Measurements from ENCODE around the gene RRP12.
"Not testable (repeated sequence)": the region's sequence is repeated elsewhere in the genome, so short reads cannot be mapped to it uniquely, and the experiment has no call there.

Gene RRP12, protein sequence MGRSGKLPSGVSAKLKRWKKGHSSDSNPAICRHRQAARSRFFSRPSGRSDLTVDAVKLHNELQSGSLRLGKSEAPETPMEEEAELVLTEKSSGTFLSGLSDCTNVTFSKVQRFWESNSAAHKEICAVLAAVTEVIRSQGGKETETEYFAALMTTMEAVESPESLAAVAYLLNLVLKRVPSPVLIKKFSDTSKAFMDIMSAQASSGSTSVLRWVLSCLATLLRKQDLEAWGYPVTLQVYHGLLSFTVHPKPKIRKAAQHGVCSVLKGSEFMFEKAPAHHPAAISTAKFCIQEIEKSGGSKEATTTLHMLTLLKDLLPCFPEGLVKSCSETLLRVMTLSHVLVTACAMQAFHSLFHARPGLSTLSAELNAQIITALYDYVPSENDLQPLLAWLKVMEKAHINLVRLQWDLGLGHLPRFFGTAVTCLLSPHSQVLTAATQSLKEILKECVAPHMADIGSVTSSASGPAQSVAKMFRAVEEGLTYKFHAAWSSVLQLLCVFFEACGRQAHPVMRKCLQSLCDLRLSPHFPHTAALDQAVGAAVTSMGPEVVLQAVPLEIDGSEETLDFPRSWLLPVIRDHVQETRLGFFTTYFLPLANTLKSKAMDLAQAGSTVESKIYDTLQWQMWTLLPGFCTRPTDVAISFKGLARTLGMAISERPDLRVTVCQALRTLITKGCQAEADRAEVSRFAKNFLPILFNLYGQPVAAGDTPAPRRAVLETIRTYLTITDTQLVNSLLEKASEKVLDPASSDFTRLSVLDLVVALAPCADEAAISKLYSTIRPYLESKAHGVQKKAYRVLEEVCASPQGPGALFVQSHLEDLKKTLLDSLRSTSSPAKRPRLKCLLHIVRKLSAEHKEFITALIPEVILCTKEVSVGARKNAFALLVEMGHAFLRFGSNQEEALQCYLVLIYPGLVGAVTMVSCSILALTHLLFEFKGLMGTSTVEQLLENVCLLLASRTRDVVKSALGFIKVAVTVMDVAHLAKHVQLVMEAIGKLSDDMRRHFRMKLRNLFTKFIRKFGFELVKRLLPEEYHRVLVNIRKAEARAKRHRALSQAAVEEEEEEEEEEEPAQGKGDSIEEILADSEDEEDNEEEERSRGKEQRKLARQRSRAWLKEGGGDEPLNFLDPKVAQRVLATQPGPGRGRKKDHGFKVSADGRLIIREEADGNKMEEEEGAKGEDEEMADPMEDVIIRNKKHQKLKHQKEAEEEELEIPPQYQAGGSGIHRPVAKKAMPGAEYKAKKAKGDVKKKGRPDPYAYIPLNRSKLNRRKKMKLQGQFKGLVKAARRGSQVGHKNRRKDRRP (N-terminal part only)

DNA sequence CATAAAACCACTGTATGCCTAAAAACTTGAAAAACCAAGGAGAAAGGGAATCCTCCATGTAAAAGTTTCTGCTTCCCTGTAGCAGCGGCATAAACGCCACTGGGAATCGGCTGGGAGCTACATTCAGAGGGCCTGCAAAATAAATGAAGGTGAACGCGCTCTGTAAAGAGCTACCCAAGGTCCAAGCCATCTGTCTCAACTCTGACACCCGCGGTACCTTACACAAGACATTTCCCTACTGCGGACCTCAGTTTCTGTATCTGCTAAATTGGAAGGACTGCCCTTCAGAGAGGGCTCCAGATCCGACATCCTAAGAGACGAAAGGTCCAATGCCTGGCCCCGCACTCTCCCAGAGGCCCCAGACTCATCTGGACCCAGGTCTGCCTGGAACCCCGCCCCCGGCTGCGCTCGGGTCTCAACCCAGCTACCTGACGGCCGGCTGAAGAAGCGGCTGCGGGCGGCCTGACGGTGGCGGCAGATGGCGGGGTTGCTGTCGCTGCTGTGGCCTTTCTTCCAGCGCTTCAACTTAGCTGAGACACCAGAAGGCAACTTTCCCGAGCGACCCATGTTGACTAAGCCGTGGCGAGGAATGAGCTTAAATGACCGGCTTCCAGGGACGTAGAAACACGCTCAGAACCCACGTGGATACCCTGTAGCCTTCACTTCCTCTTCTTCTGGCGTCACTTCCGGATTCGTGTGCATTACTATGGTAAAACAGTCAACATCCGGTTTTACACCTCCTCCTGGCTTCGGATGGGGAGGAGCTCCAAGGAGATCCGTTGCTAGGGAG, at the start of gene RRP12:
Gene RRP12 (minus strand): TSS at position 676 of the 790 bp plus-strand sequence. CDS start 109 bp downstream, at position 567.
- DNase-seq (ENCODE audit: low spot score) = peak; percentile 83

DNA sequence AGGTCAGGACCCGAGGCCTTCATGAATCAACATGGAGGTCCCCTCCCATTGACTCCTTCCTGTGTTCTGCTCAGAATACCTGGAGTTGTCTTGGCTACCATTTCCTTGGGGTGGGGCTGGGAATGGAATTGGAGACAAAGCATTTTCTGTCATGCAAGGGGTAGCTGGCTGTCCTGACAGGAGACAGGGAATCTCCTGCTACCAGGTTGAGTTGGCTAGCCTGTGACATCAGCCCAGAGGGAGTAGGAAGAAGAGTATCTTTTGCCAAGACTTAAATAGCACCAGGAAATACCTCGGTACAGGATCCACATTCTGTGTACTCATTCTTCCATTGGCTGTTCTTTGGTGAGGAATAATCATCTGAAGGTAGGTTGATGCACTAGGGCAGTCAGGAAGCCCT, 49.7 kb upstream of the RRP12 start:
- DNase-seq (ENCODE audit: low spot score) = no peak

DNA sequence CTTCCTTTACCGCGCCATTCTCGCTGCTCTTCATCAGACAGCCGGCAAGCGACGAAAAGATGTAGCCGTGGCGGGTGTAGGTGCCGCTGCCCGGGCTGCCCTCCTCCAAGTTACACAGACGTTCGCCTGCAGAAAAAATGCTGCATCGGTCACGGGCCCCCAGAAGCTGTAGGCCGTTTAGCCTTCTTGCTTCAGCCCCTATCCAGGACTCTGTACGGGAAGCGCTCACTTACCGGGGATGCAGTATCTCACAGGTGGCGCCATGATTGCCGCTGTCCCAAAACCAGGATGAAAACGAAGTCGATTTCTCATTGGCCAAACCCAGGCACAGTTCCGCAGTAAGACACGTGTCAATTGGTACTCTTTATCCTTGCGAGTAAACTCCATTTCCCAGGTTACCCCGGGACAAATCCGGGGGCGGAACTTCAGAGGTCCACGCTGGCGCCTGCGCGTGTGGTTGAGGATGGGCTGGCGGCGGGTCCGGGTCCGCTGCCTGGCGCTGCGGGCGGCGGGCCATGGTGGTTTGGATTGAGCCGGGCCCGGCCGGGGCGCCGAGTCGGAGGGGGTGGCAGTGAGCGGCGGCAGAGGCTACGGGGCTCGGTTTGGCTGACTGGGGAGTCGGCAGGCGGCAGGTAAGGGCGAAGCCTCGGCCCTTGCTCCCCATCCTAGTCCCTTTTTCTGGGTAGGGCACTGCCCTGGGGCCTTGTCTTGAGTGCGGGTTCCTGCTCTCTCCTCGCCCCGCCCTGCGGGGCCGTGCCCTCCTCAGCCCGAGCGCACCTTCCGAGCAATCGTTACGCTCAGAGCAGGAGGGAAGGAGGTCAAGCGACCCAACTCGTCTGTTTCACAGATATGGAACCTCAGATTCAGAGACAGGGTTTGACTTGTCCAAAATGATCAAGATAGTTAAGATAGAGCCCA, 44.8 kb upstream of the RRP12 start, which contains the start of the genes EXOSC1 and ZDHHC16:
Gene EXOSC1 (minus strand): TSS at position 285 of the 918 bp plus-strand sequence. CDS start 21 bp downstream, at position 264.
Gene ZDHHC16 (plus strand): TSS at position 454 of the 918 bp plus-strand sequence. CDS start 5,501 bp downstream, outside the sequence.
- DNase-seq (ENCODE audit: low spot score) = peak; percentile 91

DNA sequence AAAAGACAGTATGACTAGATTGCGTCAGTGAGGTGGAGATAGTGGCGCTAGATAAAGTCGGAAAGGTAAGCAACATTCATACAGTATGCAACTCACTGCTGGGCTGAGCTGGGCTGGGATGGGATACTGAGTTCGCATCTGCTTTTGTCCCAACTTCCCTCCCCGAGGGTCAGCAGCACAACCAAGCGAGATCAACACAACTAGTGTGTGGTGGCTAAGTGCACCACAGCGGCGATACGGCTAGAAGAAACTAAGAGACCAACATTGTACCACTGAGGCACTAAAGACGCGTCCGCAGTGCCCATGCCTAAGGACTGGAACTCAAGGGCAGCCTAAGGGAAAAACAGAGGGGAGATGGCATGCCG, 44.2 kb upstream of the RRP12 start:
- DNase-seq (ENCODE audit: low spot score) = no peak

DNA sequence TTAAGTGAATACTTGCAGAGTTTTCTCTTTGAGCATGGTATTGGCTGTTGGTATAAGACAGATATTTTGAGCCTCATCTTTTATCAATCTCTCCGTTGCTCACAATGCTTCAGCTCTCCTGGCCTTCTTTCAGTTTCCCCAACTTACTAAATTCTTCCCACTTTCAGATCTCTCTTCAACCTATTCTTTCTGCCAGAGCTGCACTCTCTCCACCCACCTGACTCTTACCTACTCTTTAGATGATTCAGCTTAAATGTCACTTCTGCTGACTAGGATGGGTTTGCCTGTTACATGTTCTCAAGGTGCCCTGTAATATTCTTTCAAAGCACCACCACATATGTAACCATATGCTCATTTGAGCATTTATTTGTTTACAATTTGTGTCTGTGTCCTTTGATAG, 43.1 kb upstream of the RRP12 start:
- DNase-seq (ENCODE audit: low spot score) = no peak

DNA sequence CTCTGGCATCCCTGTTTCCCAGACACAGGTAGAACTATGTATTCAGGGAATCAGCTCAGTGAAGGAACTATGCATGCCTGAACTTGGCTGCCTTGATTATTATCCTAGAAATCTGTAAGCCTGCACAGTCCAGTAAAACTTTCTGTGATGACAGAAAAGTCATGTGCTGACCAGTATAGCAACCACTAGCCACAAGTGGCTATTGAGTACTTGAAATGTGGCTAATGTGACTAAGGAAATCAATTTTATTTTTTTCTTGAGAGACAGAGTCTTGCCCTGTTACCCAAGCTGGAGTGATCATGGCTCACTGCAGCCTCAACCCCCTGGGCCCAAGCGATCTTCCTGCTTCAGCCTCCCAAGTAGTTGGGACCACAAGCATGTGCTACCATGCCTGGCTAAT, 41.1 kb upstream of the RRP12 start:
- no peak for DNase-seq (ENCODE audit: low spot score)

DNA sequence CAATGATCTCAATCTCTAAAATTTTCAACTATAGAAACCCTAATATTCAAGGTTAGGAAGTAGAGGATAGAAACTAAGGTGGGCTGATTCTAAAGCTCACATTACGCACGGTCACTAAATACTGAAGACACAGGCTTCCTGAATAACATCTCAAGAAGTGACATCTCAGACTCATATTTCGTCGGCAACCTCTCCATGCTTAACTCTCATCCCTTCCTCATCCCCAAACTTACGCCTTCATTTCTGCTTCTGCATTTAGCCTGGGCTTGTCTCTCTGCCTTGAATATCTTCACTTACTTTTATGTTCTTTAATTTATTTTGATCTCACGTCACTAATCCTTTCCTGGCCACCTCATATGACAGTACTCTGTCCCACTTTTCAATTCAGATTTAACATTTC, 34.1 kb upstream of the RRP12 start:
- DNase-seq (ENCODE audit: low spot score) = no peak

DNA sequence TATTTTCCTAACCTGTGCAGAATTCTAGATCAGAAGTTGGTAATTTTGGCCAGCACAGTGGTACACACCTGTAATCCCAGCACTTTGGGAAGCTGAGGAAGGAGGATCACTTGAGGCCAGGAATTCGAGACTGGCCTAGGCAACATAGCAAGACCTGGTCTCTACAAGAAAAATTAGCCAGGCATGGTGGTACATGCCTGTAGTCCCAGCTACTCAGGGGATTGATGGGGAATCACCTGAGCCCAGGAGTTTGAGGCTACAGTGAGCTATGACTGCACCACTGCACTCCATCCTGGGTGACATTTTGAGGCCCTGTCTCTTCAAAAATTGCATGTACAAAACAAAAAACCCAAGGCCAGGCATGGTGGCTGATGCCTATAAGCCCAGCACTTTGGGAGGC, 33.4 kb upstream of the RRP12 start:
- no peak for DNase-seq (ENCODE audit: low spot score)

DNA sequence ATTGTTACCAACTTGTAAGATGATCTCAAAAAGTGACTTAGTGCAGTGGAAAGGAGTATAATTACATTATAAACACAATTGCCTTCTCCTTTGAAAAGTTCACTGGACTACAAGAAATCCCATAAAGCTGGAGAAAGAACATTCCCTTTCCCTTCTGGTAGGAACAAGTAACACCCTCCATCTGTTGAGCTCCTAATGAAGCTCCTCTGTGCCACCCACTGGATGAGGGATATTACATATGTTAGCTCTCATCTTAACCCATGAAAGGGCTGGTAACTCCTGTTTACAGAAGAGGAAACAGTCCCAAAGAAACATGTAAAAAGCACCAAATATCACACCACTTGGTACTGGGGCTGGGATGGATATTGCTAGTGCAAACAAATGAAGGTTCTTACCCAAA, 32.9 kb upstream of the RRP12 start:
- no peak for DNase-seq (ENCODE audit: low spot score)

DNA sequence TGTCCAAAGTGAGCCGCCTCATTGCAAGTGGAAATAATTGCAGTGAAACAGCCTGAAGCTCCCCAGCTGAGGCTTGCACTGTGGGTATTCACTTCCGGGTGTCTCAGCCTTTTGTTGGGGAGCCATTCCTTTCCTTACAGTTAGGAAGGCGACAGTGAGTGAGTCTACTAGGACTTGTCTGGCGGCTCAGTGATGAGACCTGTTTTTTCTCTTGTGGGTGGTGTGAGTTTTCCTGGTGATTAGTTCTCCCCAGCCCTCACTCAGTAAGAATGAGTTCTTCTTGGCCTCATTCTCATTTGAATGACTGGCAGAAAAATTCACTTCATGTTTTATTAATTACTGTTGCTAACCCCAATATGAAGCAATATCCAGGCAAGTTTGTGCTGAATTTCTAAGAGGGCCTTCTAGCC, 27.4 kb upstream of the RRP12 start:
- no peak for DNase-seq (ENCODE audit: low spot score)

DNA sequence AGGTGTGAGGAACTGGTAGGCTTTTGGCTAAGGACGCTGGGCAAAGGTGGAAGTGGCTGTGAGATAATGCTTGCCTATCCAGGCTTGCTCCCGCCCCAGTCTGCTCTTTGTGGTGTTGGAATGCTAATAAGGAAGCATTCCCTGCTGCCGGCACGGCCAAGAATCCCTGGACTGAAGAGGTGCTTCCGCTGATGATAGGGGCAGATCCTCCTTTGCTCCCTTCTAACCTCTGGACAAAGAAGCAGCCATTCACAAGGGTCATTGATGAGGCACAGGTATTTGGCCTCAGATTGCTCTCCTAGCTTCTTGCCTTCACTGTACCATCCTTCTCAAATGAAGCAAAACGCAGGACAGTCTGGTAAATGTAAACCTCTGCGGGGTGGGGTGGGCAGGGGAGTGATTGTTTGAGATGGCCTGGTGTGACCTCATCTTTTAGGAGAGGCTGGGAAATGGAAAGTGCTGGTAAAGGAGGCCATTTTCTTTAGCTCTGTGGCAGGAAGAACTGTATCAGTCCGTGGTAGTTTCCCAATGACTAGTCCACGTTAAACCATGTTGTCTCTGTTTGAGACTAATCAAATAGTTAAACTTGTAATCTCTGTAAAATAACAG, 26.5 kb upstream of the RRP12 start:
- no peak for DNase-seq (ENCODE audit: low spot score)

DNA sequence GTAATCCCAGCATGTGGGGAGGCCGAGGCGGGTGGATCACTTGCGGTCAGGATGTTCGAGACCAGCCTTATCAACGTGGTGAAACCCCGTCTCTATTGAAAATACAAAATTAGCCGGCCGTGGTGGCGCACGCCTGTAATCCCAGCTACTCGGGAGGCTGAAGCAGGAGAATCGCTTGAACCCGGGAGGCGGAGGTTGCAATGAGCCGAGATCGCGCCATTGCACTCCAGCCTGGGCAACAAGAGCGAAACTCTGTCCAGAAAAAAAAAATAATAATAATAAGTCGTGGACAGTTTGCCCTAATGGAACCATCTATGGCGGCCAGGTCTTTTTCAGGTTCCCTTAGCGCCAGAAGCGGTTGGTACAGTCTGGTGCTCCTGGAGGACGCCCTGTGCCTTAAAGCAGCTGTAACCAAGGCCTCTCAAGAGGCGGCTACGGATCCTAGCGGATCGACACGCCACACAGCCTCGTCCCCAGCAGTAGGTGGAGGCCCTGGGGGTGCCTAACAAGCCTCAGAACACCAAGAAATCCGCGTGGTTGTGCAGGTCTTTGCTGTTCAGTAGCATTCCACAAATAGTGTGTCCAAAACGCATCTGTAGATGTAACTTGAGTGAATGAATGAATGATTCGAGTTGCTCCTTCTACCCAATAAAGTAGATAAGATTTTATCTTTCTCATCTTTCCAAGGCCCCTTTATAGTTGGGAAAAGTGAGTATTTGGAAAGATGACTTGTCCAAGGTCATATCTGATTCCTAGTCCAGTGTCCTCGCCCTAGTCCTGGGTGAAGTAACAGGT, 25.8 kb upstream of the RRP12 start:
- no peak for DNase-seq (ENCODE audit: low spot score)

DNA sequence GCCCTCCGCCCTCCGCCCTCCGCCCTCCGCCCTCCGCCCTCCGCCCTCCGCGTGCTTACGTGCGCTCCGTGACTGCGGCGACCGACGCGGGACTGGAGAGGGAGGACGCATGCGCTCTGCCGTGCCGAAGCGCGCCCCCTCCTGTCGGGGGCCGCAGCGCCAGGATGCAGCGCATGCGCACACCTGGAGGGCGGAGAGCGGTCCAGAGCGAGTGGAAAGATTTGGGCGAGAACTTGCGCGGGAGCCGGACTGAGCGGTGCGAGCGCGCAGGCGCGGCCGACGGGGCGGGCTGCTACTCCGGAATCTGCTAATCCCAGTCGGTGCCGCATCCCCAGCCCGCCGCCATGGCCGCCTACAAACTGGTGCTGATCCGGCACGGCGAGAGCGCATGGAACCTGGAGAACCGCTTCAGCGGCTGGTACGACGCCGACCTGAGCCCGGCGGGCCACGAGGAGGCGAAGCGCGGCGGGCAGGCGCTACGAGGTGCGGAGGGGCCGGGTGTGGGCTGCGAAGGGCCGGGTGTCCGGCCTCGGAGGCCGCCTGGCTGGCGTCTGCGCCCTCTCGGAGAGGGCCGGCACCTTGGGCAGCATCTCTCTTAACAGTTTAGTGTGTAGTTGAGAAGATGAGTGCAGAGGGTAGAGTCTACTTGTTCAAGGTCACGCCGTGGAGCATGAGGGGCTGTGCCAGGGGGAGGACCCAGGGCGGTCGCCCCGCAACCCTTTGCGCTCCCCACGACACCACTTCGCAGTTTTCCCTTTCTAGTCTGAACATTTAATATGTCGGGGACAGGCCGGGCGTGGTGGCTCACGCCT, 25.0 kb upstream of the RRP12 start, which contains the start of gene PGAM1:
Gene PGAM1 (plus strand): TSS at position 228 of the 812 bp plus-strand sequence. CDS start 117 bp downstream, at position 345.
- DNase-seq (ENCODE audit: low spot score) = peak; percentile 98

DNA sequence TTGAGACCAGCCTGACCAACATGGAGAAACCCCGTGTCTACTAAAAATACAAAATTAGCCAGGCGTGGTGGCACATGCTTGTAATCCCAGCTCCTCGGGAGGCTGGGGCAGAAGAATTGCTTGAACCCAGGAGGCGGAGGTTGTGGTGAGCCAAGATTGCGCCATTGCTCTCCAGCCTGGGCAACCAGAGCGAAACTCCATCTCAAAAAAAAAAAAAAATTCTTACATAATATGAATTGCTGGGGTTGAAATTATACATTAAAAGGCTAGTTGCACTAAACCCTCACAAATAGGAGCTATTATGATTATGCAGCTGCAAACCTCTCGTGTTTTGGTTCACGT, 22.6 kb upstream of the RRP12 start:
- not testable (repeated sequence) for DNase-seq (ENCODE audit: low spot score)

DNA sequence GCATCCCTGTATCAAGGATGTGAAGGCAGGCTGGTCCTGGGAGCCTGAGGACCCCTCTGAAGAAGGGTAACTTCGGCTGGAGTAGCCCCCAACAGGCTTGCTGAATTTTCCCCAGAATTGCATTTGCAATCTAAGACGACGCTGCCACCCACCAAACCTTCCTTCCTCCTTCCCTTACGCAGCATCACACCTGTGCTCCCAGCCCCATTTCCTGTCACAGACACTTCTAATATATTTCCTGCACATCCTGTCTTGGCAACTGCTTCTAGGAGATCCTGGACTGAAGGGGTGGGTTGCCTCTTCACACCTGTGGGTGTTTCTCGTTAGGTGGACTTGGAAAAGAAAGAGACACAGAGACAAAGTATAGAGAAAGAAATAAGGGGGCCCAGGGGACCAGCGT, 15.4 kb upstream of the RRP12 start:
- DNase-seq (ENCODE audit: low spot score) = no peak

DNA sequence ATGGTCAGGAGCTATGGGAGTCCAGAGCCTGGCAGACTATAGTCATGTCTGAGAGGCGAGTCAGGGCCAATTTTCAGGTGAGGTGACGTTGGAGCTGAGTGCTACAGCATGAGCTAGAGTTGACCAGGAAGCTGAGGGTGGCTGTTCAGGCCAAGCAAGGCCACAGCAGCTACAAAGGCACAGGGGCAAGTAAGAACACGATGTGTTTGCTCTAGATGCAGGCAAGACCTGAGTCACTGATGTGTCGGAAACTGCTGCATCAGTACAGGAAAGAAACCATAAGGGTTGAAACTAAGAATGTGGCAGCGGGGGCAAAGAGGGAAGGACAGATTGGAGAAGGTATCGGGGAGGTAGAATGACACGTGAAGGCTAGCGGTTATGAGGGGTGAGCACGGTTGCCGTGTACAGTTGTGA, 11.8 kb upstream of the RRP12 start:
- no peak for DNase-seq (ENCODE audit: low spot score)

DNA sequence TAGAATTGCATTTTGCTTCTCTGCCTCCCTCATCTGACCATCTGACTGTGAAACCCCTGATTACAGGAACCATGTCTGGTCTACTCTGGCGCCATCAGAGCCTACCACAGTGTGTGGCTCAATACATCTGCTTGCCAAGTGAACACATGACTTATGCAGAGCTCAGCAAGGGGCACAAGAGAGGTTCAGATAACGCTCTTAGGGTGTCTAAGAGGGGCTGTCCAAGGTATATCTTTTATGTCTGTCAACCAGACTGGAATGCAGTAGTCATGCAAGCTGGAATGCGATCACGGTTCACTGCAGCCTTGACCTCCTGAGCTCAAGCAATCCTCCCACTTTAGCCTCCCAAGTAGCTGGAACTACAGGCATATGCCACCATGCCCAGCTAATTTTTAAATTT, 10.3 kb upstream of the RRP12 start:
- no peak for DNase-seq (ENCODE audit: low spot score)

DNA sequence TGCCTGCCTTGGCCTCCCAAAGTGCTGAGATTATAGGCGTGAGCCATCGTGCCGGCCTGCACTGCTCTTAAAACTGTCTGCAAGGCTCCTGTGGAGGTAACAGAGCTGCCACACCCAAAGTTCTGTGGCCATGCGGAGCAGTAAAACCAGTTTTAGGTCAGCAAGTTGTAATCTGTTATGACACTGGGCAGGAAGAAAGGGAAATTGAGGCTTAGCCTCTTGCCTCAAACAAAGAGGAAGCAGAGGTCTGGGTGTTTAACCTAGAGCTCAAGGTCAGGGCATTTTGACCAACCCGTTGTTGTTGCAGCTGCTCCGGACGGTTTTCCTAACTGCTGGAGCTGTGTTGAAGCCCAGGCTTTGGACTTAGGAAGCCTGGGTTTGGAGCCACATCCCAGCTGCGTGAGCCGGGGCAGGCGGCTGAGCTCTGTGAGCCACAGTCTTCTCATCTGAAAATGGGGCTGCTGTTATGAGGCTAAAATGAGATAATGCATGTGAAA, 7.4 kb upstream of the RRP12 start:
- DNase-seq (ENCODE audit: low spot score) = no peak

Data from D341Med (cell line).